ENCODE data around the gene PRKCB.

PRKCB gene

GRCh38 chr16:24111724-24112302 lies 276.0 kb downstream of the PRKCB start:
- Histone ChIP-seq H3K36me3 (ENCODE audit: control insufficient read depth in 5 of 5, insufficient read depth in 5 of 5, low read length in 5 of 5) (no peaks in the 10 kb centered on the region), H3K9ac (ENCODE audit: low read length in 5 of 5) (no peak overlapping the region), H3K27me3 (ENCODE audit: control insufficient read depth in 5 of 5, insufficient read depth in 4 of 5, low read length in 5 of 5) (peaks cover 0 to 2% (median 0%) of the 10 kb centered on the region in 5 donors), H3K9me3 (ENCODE audit: control insufficient read depth in 5 of 5, low read length in 5 of 5) (no peaks in the 10 kb centered on the region), H3K4me1 (ENCODE audit: control insufficient read depth in 5 of 5, insufficient read depth in 5 of 5, low read length in 5 of 5) (no peaks in the 10 kb centered on the region), H3K4me3 (ENCODE audit: low read depth in 1 of 5, low read length in 5 of 5) (no peak overlapping the region), H3K27ac (ENCODE audit: low read depth, low read length) (no peak overlapping the region)

- H3K4me3 ChIP-seq (ENCODE audit: low read depth in 1 of 5, low read length in 5 of 5): no peak overlapping the region
- H3K4me1 ChIP-seq (ENCODE audit: control insufficient read depth in 5 of 5, insufficient read depth in 5 of 5, low read length in 5 of 5): no peaks in the 10 kb centered on the region
- no peak overlapping the region for H3K9ac ChIP-seq (ENCODE audit: low read length in 5 of 5)
- H3K9me3 ChIP-seq (ENCODE audit: control insufficient read depth in 5 of 5, low read length in 5 of 5): no peaks in the 10 kb centered on the region
- no peaks in the 10 kb centered on the region for H3K36me3 ChIP-seq (ENCODE audit: control insufficient read depth in 5 of 5, insufficient read depth in 5 of 5, low read length in 5 of 5)
- H3K27ac ChIP-seq (ENCODE audit: low read depth, low read length): no peak overlapping the region
- peaks cover 0 to 6% (median 5%) of the 10 kb centered on the region in 5 donors for H3K27me3 ChIP-seq (ENCODE audit: control insufficient read depth in 5 of 5, insufficient read depth in 4 of 5, low read length in 5 of 5)
These were observed 277.4 kb downstream of the PRKCB start for GRCh38 chr16:24113115-24113745.

GRCh38 chr16:24114876-24115275 lies 279.1 kb downstream of the PRKCB start:
- H3K9me3 ChIP-seq (ENCODE audit: control insufficient read depth in 5 of 5, low read length in 5 of 5): no peaks in the 10 kb centered on the region
- H3K4me3 ChIP-seq (ENCODE audit: low read depth in 1 of 5, low read length in 5 of 5): no peak overlapping the region
- H3K9ac ChIP-seq (ENCODE audit: low read length in 5 of 5): no peak overlapping the region

GRCh38 chr16:24116046-24116776 lies 280.4 kb downstream of the PRKCB start:
- no peaks in the 10 kb centered on the region for H3K4me1 ChIP-seq (ENCODE audit: control insufficient read depth in 5 of 5, insufficient read depth in 5 of 5, low read length in 5 of 5)
- H3K36me3 ChIP-seq (ENCODE audit: control insufficient read depth in 5 of 5, insufficient read depth in 5 of 5, low read length in 5 of 5): no peaks in the 10 kb centered on the region
- no peak overlapping the region for H3K9ac ChIP-seq (ENCODE audit: low read length in 5 of 5)
- no peak overlapping the region for H3K4me3 ChIP-seq (ENCODE audit: low read depth in 1 of 5, low read length in 5 of 5)
- H3K27me3 ChIP-seq (ENCODE audit: control insufficient read depth in 5 of 5, insufficient read depth in 4 of 5, low read length in 5 of 5): peaks cover 0 to 9% (median 6%) of the 10 kb centered on the region in 5 donors
- H3K27ac ChIP-seq (ENCODE audit: low read depth, low read length): no peak overlapping the region
- H3K9me3 ChIP-seq (ENCODE audit: control insufficient read depth in 5 of 5, low read length in 5 of 5): no peaks in the 10 kb centered on the region

More at GRCh38 chr16:24114876-24115275, 279.1 kb downstream of the PRKCB start:
- H3K4me1 ChIP-seq (ENCODE audit: control insufficient read depth in 5 of 5, insufficient read depth in 5 of 5, low read length in 5 of 5): no peaks in the 10 kb centered on the region
- no peak overlapping the region for H3K27ac ChIP-seq (ENCODE audit: low read depth, low read length)
- H3K27me3 ChIP-seq (ENCODE audit: control insufficient read depth in 5 of 5, insufficient read depth in 4 of 5, low read length in 5 of 5): peaks cover 0 to 9% (median 6%) of the 10 kb centered on the region in 5 donors
- H3K36me3 ChIP-seq (ENCODE audit: control insufficient read depth in 5 of 5, insufficient read depth in 5 of 5, low read length in 5 of 5): no peaks in the 10 kb centered on the region

GRCh38 chr16:24116989-24117388 lies 281.2 kb downstream of the PRKCB start:
- Histone ChIP-seq H3K9ac (ENCODE audit: low read length in 5 of 5) (no peak overlapping the region), H3K4me1 (ENCODE audit: control insufficient read depth in 5 of 5, insufficient read depth in 5 of 5, low read length in 5 of 5) (no peaks in the 10 kb centered on the region), H3K27me3 (ENCODE audit: control insufficient read depth in 5 of 5, insufficient read depth in 4 of 5, low read length in 5 of 5) (peaks cover 0 to 9% (median 6%) of the 10 kb centered on the region in 5 donors), H3K27ac (ENCODE audit: low read depth, low read length) (no peak overlapping the region), H3K4me3 (ENCODE audit: low read depth in 1 of 5, low read length in 5 of 5) (no peak overlapping the region), H3K9me3 (ENCODE audit: control insufficient read depth in 5 of 5, low read length in 5 of 5) (no peaks in the 10 kb centered on the region), H3K36me3 (ENCODE audit: control insufficient read depth in 5 of 5, insufficient read depth in 5 of 5, low read length in 5 of 5) (no peaks in the 10 kb centered on the region)

GRCh38 chr16:24117680-24118079 lies 281.9 kb downstream of the PRKCB start:
- H3K4me1 ChIP-seq (ENCODE audit: control insufficient read depth in 5 of 5, insufficient read depth in 5 of 5, low read length in 5 of 5): no peaks in the 10 kb centered on the region
- H3K4me3 ChIP-seq (ENCODE audit: low read depth in 1 of 5, low read length in 5 of 5): no peak overlapping the region
- H3K36me3 ChIP-seq (ENCODE audit: control insufficient read depth in 5 of 5, insufficient read depth in 5 of 5, low read length in 5 of 5): no peaks in the 10 kb centered on the region
- no peak overlapping the region for H3K27ac ChIP-seq (ENCODE audit: low read depth, low read length)
- no peak overlapping the region for H3K9ac ChIP-seq (ENCODE audit: low read length in 5 of 5)
- H3K27me3 ChIP-seq (ENCODE audit: control insufficient read depth in 5 of 5, insufficient read depth in 4 of 5, low read length in 5 of 5): peaks cover 0 to 9% (median 6%) of the 10 kb centered on the region in 5 donors
- H3K9me3 ChIP-seq (ENCODE audit: control insufficient read depth in 5 of 5, low read length in 5 of 5): no peaks in the 10 kb centered on the region

GRCh38 chr16:24118126-24118821 lies 282.5 kb downstream of the PRKCB start:
- H3K4me3 ChIP-seq (ENCODE audit: low read depth in 1 of 5, low read length in 5 of 5): no peak overlapping the region
- no peak overlapping the region for H3K27ac ChIP-seq (ENCODE audit: low read depth, low read length)
- peaks cover 0 to under 1% (median 0%) of the 10 kb centered on the region in 5 donors for H3K36me3 ChIP-seq (ENCODE audit: control insufficient read depth in 5 of 5, insufficient read depth in 5 of 5, low read length in 5 of 5)
- H3K9ac ChIP-seq (ENCODE audit: low read length in 5 of 5): no peak overlapping the region
- H3K27me3 ChIP-seq (ENCODE audit: control insufficient read depth in 5 of 5, insufficient read depth in 4 of 5, low read length in 5 of 5): peaks cover 0 to 9% (median 6%) of the 10 kb centered on the region in 5 donors
- H3K4me1 ChIP-seq (ENCODE audit: control insufficient read depth in 5 of 5, insufficient read depth in 5 of 5, low read length in 5 of 5): no peaks in the 10 kb centered on the region
- no peaks in the 10 kb centered on the region for H3K9me3 ChIP-seq (ENCODE audit: control insufficient read depth in 5 of 5, low read length in 5 of 5)

GRCh38 chr16:24119807-24120206 lies 284.0 kb downstream of the PRKCB start:
- H3K36me3 ChIP-seq (ENCODE audit: control insufficient read depth in 5 of 5, insufficient read depth in 5 of 5, low read length in 5 of 5): peaks cover 0 to 3% (median 0%) of the 10 kb centered on the region in 5 donors
- H3K9ac ChIP-seq (ENCODE audit: low read length in 5 of 5): no peak overlapping the region
- peaks cover 0 to 9% (median 6%) of the 10 kb centered on the region in 5 donors for H3K27me3 ChIP-seq (ENCODE audit: control insufficient read depth in 5 of 5, insufficient read depth in 4 of 5, low read length in 5 of 5)
- no peak overlapping the region for H3K4me3 ChIP-seq (ENCODE audit: low read depth in 1 of 5, low read length in 5 of 5)
- no peaks in the 10 kb centered on the region for H3K4me1 ChIP-seq (ENCODE audit: control insufficient read depth in 5 of 5, insufficient read depth in 5 of 5, low read length in 5 of 5)
- no peak overlapping the region for H3K27ac ChIP-seq (ENCODE audit: low read depth, low read length)
- no peaks in the 10 kb centered on the region for H3K9me3 ChIP-seq (ENCODE audit: control insufficient read depth in 5 of 5, low read length in 5 of 5)

- no peak overlapping the region for H3K9ac ChIP-seq (ENCODE audit: low read length in 5 of 5)
- H3K9me3 ChIP-seq (ENCODE audit: control insufficient read depth in 5 of 5, low read length in 5 of 5): no peaks in the 10 kb centered on the region
- no peak overlapping the region for H3K27ac ChIP-seq (ENCODE audit: low read depth, low read length)
- H3K27me3 ChIP-seq (ENCODE audit: control insufficient read depth in 5 of 5, insufficient read depth in 4 of 5, low read length in 5 of 5): peaks cover 0 to 4% (median 0%) of the 10 kb centered on the region in 5 donors
- no peak overlapping the region for H3K4me3 ChIP-seq (ENCODE audit: low read depth in 1 of 5, low read length in 5 of 5)
- no peaks in the 10 kb centered on the region for H3K4me1 ChIP-seq (ENCODE audit: control insufficient read depth in 5 of 5, insufficient read depth in 5 of 5, low read length in 5 of 5)
- H3K36me3 ChIP-seq (ENCODE audit: control insufficient read depth in 5 of 5, insufficient read depth in 5 of 5, low read length in 5 of 5): peaks cover 0 to 3% (median 0%) of the 10 kb centered on the region in 5 donors
These were observed 287.5 kb downstream of the PRKCB start for GRCh38 chr16:24123275-24123674.

Measured in subcutaneous abdominal adipose tissue (tissue), 5 donors.